HG03460 (cell line): ENCODE measurements around the gene FAM90A1.
"Not testable (repeated sequence)": the region's sequence is repeated elsewhere in the genome, so short reads cannot be mapped to it uniquely, and the experiment has no call there.

Experiments
- ATAC-seq: cut with Tn5 transposase; IDR thresholded peaks from one replicate; pipeline ENCODE4 v1.9.1; 2021; ENCODE audit not compliant: unreplicated experiment

FAM90A1 gene

GRCh38 chr12:8233935-8234495 lies 6.6 kb upstream of the FAM90A1 start:
- ATAC-seq: not testable (repeated sequence)

- not testable (repeated sequence) for ATAC-seq
Observed at GRCh38 chr12:8233300-8233855, 6.0 kb upstream of the FAM90A1 start.

GRCh38 chr12:8231666-8232608 lies 4.5 kb upstream of the FAM90A1 start:
- not testable (repeated sequence) for ATAC-seq

GRCh38 chr12:8231049-8231448 lies 3.6 kb upstream of the FAM90A1 start:
- not testable (repeated sequence) for ATAC-seq

GRCh38 chr12:8229486-8229885 lies 2.1 kb upstream of the FAM90A1 start:
- ATAC-seq: not testable (repeated sequence)

- ATAC-seq: not testable (repeated sequence)
Observed at GRCh38 chr12:8228607-8229006, 1.2 kb upstream of the FAM90A1 start.

- not testable (repeated sequence) for ATAC-seq
Observed at GRCh38 chr12:8227732-8228077, 287 bp upstream of the FAM90A1 start.

- ATAC-seq: no peak
Observed at GRCh38 chr12:8226355-8226754, 1.1 kb downstream of the FAM90A1 start.

- ATAC-seq: not testable (repeated sequence)
Observed at GRCh38 chr12:8224782-8225181, 2.6 kb downstream of the FAM90A1 start.

- ATAC-seq: not testable (repeated sequence)
Observed at GRCh38 chr12:8223646-8224045, 3.8 kb downstream of the FAM90A1 start.

GRCh38 chr12:8222303-8222702 lies 5.1 kb downstream of the FAM90A1 start:
- not testable (repeated sequence) for ATAC-seq

- not testable (repeated sequence) for ATAC-seq
Observed at GRCh38 chr12:8221844-8222243, 5.6 kb downstream of the FAM90A1 start.

GRCh38 chr12:8221375-8221774 lies 6.0 kb downstream of the FAM90A1 start:
- not testable (repeated sequence) for ATAC-seq

GRCh38 chr12:8218711-8219382 lies 8.6 kb downstream of the FAM90A1 start:
- not testable (repeated sequence) for ATAC-seq

- ATAC-seq: not testable (repeated sequence)
Observed at GRCh38 chr12:8197685-8198308, 29.6 kb downstream of the FAM90A1 start.

GRCh38 chr12:8188088-8188487 lies 39.3 kb downstream of the FAM90A1 start:
- ATAC-seq: not testable (repeated sequence)

- ATAC-seq: not testable (repeated sequence)
Observed at GRCh38 chr12:8184206-8184605, 43.2 kb downstream of the FAM90A1 start.

- not testable (repeated sequence) for ATAC-seq
Observed at GRCh38 chr12:8183346-8183745, 44.1 kb downstream of the FAM90A1 start.

- ATAC-seq: not testable (repeated sequence)
Observed at GRCh38 chr12:8182923-8183322, 44.5 kb downstream of the FAM90A1 start.

- ATAC-seq: not testable (repeated sequence)
Observed at GRCh38 chr12:8181271-8181670, 46.1 kb downstream of the FAM90A1 start.
